Esophagus squamous epithelium (tissue), 4 donors: ENCODE results near the gene MRAS.

Source experiments
- POLR2A ChIP-seq, 4 donors: fragments of 450-650 bp; IDR thresholded peaks; one replicate each; pipeline ENCODE4 v1.6.1; 2017; ENCODE audit warnings: antibody characterized with exemption in 4 of 4, mild to moderate bottlenecking in 4 of 4, moderate library complexity in 3 of 4
- TF ChIP-seq, protein P1 (sequence below), 6 experiments: fragments of 450-650 bp in 4 of 6; fragments of 200-600 bp in 2 of 6; sonication (generic) in 2 of 6; IDR thresholded peaks; one replicate each; pipeline ENCODE4 v1.5.1; 2016 to 2019; ENCODE audit warnings: antibody characterized with exemption in 6 of 6, mild to moderate bottlenecking in 4 of 6, moderate library complexity in 4 of 6

DNA sequence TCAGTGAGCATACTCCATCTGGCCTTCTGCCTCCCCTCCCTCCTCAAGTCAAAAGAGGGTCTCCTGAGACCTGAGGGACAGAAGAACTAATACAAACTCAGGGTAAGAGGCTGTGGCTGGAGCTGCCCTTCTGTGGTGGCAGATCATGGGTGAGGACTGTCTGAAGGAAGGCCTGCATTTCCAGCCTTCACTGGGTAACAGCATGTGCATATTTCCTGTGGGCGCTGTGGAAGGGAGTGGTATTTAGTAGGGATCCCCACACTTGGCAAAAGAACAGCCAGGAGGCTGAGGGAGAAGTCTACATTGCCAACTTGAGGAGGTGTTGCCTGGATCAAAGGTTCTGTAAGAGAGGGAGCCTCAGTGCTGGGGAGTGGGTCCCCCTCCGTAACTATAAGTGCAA is 75.9 kb downstream of the MRAS start:
- TF ChIP-seq, protein P1, sequence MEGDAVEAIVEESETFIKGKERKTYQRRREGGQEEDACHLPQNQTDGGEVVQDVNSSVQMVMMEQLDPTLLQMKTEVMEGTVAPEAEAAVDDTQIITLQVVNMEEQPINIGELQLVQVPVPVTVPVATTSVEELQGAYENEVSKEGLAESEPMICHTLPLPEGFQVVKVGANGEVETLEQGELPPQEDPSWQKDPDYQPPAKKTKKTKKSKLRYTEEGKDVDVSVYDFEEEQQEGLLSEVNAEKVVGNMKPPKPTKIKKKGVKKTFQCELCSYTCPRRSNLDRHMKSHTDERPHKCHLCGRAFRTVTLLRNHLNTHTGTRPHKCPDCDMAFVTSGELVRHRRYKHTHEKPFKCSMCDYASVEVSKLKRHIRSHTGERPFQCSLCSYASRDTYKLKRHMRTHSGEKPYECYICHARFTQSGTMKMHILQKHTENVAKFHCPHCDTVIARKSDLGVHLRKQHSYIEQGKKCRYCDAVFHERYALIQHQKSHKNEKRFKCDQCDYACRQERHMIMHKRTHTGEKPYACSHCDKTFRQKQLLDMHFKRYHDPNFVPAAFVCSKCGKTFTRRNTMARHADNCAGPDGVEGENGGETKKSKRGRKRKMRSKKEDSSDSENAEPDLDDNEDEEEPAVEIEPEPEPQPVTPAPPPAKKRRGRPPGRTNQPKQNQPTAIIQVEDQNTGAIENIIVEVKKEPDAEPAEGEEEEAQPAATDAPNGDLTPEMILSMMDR (IDR thresholded peaks at IDR 0.05): no peak
- TF ChIP-seq POLR2A (IDR thresholded peaks at IDR 0.05): no peak
